GM12892 (cell line): Measurements from ENCODE around the gene LARGE1.

Source experiments
- DNase-seq: peaks from one replicate; pipeline ENCODE4 v3.0.0; 2011; ENCODE audit not compliant: insufficient read length
- FAIRE-seq: peaks from 2 replicates; lab custom pipeline; 2011; peaks lifted over from hg19 to GRCh38; lab: Jason Lieb, UNC
- POLR2A ChIP-seq: IDR thresholded peaks from 2 replicates; pipeline ENCODE4 v1.6.1; 2011; ENCODE audit warnings: low read depth, low read length, control low read depth
- POLR2AphosphoS5 ChIP-seq: IDR thresholded peaks from 2 replicates; pipeline ENCODE4 v1.6.1; 2011; ENCODE audit warnings: low read depth, low read length, control low read depth
- TAF1 ChIP-seq: IDR thresholded peaks from 2 replicates; pipeline ENCODE4 v1.6.1; 2011; ENCODE audit warnings: low read depth, mild to moderate bottlenecking, control low read depth, low read length, borderline replicate concordance

LARGE1 gene

DNA sequence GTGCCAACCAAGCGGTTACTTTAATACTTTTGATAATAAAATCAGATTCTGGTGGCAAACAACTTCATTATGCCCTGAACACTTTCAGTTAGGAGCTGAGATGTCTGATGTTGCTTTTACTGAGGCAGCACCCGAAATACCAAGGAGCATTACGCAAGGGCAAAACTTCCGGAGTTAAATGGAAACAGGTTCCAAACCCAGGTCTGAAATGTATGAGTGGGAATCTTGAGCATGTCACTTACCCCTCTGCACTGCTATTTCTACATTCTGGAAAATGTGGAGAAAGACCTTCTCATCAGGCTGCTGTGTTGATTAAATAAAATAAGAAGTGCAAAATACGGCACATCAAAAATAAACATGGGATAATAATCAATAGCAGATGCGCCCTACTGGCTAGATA, 315.1 kb downstream of the LARGE1 start:
- DNase-seq (no peak), FAIRE-seq (no peak)
- TF ChIP-seq POLR2A (no peak), POLR2AphosphoS5 (no peak), TAF1 (no peak)

DNA sequence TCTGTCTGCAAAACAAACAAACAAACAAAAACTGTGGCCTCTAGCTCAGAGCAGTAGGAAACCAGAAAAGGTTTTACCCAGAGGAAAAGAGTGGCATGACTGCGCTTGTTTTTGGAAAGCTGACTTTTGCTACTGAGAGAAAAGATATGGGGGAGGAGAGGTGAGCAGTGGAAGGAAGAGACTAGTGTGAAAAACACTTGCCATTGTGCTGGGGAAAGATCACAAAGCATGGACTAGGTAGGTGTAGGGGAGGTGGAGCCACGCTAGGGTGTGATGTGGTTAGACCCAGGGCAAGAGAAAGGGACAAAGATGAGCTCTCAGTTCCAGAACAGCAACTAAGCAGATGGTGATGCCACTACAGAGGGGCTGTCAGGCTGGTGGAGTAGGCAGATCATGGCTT, 319.2 kb downstream of the LARGE1 start:
- TF ChIP-seq TAF1 (no peak), POLR2AphosphoS5 (no peak), POLR2A (no peak)
- FAIRE-seq (no peak), DNase-seq (no peak)

DNA sequence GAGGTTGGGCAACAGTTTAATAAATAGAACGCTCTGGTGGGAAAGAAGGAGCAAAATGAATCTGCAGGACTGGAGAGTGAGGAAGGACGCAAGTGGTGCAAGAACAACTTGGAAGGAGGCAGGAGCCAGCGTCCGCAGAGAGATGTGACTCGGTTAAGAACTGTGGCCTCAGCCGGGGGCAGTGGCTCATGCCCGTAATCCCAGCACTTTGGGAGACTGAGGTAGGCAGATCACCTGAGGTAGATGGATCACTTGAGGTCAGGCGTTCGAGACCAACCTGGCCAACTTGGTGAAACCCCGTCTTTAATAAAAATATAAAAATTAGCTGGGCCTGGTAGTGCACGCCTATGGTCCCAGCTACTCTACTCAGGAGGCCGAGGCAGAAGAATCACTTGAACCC, 319.7 kb downstream of the LARGE1 start:
- DNase-seq: no peak
- no peak for TF ChIP-seq TAF1
- no peak for TF ChIP-seq POLR2A
- no peak for TF ChIP-seq POLR2AphosphoS5
- FAIRE-seq: no peak

DNA sequence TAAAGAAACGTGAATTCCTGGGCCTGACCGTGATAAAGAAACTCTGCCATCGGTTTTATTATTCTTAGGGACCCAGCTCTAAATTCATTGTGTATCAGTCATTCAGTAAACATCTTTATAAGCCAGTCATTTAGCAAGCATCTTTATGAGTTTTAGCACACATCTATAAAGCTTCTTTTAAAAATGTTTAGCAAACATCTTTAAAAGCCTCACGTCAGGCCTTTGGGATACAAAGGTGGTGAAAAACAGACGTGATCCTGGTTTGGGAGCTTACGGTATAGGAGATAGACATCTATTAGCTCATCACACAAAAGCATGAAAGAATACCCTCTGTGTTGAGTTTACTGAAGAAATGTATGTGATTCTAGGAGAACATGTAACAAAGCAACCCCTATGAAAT, 320.2 kb downstream of the LARGE1 start:
- DNase-seq (no peak), FAIRE-seq (no peak)
- TF ChIP-seq POLR2A: no peak
- TF ChIP-seq POLR2AphosphoS5: no peak
- TF ChIP-seq TAF1: no peak

DNA sequence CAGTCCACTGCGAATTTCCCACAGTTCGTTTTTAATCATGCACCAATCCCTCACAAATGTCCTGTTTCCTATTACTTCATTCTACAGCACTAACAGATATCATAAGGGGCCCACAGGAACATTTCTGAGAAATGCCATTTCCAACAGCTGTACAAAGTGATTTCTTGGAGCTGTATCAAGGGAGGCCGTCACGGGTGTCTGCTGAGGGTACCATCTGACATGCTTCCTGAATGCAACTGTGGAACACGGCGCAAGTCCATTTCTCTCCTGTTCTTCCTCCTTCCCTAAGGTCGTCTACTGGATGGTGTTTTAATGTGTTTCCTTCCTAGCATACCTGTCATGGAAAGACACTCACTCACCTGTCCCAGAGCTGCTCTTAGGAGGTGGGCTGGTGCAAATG, 320.7 kb downstream of the LARGE1 start:
- TF ChIP-seq POLR2AphosphoS5: no peak
- TF ChIP-seq TAF1: no peak
- FAIRE-seq (no peak), DNase-seq (no peak)

DNA sequence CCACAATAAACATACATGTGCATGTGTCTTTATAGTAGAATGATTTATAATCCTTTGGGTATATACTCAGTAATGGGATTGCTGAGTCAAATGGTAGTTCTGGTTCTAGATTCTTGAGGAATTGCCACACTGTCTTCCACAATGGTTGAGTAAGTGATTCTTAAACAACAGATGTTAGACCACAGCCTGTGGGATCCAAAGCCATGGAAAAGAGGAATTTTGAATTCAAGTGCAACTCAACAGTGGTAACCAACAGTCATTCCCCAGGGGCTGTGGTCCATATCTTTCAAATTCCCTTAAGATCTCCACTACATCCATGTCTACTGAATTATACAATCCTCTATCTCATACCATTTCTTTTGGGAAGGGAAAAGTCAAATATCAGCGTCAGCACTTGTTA, 321.5 kb downstream of the LARGE1 start:
- TF ChIP-seq TAF1 (no peak), POLR2AphosphoS5 (no peak)
- DNase-seq (no peak), FAIRE-seq (no peak)

DNA sequence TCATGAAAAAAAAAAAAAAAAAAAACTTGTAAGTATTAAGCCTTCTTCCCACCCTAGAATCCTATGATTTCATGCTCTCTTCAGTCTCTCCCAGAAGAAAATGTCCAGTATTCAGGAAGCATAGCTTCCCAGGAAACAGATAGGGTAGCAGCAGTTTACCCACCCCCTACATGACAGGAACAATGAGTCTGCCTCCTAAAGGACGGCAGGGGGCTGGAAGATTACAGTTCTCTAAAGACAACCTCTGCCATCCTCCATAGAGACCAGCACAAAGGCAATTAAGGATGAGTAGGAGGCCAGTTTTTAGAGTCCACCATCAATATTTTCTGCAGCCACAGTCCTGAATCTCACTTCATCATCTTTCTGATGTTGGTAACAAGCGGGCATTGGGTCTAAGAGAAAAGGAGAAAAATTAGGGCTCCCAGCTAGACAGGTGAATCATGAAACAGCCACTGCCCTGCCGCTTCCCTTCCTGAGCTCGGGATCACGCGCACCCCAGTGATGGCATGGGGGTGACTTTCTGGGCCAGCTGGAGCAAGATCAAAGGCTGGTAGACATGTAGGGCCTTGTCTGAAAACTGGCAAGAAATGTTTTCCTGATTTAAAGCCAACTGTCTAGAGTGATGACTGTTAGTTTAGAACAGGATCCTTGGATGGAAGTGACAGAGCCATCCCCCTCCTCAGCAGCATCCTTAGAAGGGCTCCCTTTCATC, 322.8 kb downstream of the LARGE1 start:
- DNase-seq (no peak), FAIRE-seq (no peak)
- TF ChIP-seq POLR2AphosphoS5 (no peak), TAF1 (no peak), POLR2A (no peak)

DNA sequence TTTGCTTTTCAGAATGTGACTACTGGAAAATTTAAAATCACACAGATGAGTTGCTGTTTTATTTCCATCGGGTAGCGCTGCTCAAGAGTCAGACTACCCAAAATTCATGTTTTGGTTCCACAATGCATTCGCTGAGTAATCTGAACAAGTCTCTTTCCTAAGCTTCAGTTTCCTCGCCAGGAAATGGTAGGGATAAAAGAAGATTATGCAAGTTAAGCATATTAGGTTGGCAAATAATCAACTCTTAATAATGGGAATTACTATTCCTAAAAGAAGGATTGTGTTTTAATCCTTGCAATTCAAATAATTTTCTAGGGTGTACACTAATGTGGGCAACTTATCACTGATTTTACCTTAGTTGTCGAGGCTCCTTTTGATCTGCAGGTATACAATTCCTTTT, 326.5 kb downstream of the LARGE1 start:
- FAIRE-seq (no peak), DNase-seq (no peak)
- TF ChIP-seq POLR2AphosphoS5 (no peak), POLR2A (no peak), TAF1 (no peak)

DNA sequence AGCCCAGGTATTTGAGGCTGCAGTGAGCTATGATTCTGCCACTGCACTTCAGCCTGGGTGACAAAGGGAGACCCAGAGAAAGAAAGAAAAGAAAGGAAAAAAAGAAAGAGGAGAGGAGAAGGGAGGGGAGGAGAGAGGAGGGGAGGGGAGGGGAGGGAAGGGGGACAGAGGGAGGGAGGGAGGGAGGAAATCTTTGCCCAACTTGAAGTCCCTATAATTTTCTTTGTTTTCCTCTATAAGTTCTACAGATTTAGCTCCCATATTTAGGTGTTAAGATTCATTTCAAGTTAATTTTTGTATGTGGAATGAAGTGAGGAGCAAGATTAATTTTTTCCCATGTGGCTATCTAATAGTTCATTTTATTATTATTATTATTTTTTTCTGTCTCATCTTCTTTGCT, 328.3 kb downstream of the LARGE1 start:
- TF ChIP-seq TAF1: no peak
- no peak for TF ChIP-seq POLR2AphosphoS5
- no peak for TF ChIP-seq POLR2A
- DNase-seq (no peak), FAIRE-seq (no peak)

DNA sequence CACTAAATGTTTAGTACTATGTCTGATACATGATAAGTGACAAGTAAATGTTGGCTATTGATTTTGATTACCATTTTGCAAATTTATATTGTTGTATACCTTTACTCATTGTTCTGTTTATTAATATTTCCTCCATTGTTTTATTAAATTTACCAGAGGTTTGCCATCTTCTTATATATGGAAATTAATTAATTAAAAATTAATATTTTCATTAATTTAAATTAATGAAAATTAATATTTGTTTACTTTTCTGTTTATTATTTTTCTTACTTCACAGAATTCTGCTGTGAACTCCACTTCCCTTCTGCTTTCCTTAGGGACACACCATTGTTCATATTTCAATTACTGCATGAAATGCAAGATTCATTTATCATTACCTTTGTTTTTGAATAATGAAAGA, 331.0 kb downstream of the LARGE1 start:
- FAIRE-seq (no peak), DNase-seq (no peak)
- TF ChIP-seq TAF1: no peak
- TF ChIP-seq POLR2A: no peak
- TF ChIP-seq POLR2AphosphoS5: no peak

DNA sequence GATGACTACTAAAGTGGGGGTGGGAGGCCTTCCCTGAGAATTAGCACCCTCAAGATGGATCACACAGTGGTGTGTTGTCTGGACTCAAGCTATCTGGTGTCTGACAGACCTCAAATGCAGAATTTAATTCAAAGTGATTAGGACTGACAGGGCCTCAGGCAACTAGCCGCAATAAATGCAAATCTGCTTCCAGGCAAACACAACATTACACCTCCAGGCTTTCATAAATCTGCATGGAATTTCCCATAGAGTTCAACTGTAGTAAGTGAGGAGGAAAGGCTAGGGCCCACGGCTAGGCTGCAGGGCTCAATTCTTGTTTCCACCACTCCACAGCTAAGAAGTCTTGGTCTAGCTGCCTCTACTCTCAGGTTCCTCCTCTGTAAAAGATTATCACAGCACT, 331.4 kb downstream of the LARGE1 start:
- TF ChIP-seq POLR2AphosphoS5: no peak
- no peak for TF ChIP-seq POLR2A
- no peak for TF ChIP-seq TAF1
- FAIRE-seq (no peak), DNase-seq (no peak)

DNA sequence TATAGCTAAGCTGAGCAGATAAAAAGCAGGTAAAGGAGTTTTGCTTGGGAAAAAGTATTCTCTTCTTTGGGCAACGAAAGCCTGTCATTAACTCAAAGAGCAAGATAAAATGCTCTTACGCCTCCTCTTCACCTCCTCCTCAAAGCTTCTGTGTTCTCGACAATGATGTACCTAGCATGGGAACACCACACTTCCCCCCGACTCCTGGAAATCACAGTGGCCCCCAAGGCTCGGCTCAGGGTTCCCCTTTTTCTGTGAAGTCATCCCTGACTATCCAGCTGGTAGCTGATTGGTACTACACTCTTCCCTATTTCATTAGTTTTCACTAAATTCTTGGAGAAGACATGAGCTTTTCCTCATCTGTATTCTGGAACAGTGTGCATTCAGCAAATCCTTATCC, 336.1 kb downstream of the LARGE1 start:
- no peak for TF ChIP-seq TAF1
- TF ChIP-seq POLR2AphosphoS5: no peak
- TF ChIP-seq POLR2A: no peak
- DNase-seq (no peak), FAIRE-seq (no peak)

DNA sequence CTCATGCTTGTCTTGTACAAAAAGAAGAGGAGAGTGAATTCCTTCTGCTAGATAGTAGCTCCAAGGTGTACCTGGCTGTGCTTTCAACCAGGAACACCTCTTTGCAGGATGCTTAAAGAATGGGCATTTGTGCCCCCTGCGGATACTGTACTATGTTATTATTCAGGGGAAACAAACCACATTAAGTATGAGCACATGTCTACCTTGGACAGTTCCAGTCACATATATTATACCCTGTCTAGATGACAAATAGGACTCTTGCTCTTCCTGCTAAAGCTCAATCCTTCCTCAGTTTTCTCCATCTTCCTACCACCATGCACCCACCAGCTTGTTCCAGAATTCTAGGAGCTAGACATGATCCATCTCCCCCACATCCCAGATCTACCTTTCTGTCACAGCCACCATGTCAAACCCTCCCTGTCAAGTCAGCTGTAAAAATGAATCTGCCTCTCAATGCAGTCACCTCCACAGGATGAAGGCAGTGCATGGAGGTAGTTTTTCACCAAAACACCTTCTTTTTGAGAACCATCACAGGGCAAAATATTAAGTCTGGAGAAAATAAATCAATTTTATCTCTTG, 337.4 kb downstream of the LARGE1 start:
- TF ChIP-seq TAF1 (no peak), POLR2A (no peak), POLR2AphosphoS5 (no peak)
- DNase-seq: no peak

More for the DNA sequence above, 337.4 kb downstream of the LARGE1 start:
- FAIRE-seq: no peak
